CD4-positive, alpha-beta T cell treated with Interleukin-21 for 1 hour (primary cell): Measurements from ENCODE around the gene CACNA1G.
A peak's percentile ranks its signal among the peaks of the same experiment; 100 is the strongest.

ENCODE experiments used
- DNase-seq: peaks from one replicate; pipeline ENCODE4 v3.0.0-alpha.2; 2020

Gene CACNA1G

DNA sequence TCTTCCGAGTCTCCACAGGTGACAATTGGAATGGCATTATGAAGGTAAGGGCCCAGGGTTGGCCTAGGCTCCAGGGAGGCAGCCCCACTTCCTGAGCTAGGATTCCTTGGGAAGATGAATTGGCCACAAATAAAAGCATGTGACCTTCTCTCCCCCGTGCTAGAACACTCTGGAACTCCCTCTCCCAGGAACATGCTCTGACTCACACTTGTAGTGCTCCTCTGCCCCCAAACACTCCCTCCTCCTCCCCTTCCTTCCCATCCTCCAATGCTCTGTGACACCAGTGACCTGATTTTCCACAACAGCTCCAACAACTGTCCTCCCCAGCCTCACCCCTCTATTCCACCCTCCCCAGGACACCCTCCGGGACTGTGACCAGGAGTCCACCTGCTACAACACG is 57.8 kb downstream of the CACNA1G start:
- no peak for DNase-seq

DNA sequence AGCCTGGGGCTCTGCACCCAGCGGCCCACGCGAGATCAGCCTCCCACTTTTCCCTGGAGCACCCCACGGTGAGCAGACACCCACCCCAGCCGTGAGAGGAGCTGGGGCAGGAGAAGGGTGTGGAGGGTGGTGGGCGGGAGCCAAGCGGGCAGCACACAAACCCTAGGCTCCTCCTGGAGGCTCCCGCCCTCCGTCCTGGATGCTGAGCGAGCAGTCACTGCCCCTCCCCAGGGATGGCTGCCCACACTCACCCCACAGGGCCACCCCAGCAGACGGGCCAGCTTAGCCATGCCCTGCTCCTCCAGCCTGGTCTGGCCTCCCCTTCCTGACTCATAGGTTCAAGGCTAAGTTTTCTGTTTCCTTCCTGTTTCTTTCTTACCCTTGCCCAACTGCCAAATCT is 58.4 kb downstream of the CACNA1G start:
- no peak for DNase-seq

DNA sequence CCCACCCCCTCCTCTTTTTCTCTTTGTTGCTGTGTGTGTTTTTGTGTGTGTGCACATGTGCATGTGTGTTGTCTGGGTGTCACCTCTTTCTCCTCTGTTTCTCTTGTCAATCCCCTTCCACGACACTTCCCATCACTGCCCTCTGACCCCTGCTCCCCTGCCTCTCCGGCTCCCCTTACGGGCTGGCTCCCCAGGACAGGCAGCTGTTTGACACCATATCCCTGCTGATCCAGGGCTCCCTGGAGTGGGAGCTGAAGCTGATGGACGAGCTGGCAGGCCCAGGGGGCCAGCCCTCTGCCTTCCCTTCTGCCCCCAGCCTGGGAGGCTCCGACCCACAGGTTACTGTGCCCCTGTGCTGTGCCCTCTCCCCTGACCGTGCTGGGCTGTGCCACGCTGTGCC is 59.0 kb downstream of the CACNA1G start:
- DNase-seq, result no peak

DNA sequence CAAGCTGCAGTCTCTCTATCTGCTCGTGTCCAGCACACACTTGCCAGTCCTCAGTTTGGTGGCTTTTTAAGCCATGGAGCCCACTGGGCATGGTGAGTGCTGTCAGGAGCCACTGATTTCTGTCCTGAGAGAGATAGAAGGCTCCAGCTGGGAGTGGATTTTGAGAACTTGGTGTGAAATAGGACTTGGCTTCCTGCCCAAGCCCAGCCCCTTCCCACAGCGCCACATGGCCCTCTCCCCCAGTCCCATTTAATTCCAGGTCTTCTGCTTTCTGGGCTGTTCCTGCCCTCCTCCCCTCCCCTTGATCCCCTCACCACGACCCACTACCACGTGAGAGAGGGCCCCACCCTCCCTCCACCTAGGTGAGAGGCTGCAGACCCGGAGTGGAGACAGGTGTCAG is 59.7 kb downstream of the CACNA1G start:
- no peak for DNase-seq

DNA sequence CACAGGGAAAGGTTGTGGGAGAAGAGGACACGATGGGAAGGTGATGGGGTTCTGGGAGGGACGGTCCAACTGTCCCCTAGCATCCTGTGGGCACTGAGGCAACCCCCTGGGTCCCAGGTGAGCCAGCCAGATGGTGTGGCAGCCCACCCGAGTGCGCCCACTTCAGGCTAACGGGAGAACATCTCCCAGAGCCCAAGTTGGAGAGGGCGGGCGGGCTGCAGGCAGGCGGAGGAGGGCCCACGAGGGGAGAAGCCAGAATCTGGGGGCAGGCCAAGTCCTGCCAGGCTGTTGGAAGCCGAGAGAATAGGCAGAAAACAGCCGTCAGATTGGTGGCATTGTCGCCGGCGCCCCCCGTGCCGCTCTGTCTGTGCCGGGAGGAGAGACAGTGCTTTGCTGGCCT is 60.3 kb downstream of the CACNA1G start:
- DNase-seq, result no peak

DNA sequence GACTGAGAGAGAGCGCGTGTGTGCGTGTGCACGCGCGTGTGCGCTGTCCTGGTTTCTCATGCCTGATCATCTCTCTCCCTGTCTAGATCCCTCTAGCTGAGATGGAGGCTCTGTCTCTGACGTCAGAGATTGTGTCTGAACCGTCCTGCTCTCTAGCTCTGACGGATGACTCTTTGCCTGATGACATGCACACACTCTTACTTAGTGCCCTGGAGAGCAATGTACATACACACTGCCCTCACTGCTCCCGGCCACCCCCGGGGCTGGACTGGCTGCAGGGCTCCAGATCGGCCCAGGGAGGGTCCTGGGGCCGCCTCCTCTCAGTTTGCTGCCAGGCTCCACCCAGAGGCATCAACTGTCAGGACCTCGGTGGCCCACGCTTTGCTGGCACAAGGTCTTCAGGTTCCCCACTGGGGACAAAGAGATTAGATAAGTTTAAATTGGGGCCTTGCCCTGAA is 61.1 kb downstream of the CACNA1G start:
- no peak for DNase-seq

DNA sequence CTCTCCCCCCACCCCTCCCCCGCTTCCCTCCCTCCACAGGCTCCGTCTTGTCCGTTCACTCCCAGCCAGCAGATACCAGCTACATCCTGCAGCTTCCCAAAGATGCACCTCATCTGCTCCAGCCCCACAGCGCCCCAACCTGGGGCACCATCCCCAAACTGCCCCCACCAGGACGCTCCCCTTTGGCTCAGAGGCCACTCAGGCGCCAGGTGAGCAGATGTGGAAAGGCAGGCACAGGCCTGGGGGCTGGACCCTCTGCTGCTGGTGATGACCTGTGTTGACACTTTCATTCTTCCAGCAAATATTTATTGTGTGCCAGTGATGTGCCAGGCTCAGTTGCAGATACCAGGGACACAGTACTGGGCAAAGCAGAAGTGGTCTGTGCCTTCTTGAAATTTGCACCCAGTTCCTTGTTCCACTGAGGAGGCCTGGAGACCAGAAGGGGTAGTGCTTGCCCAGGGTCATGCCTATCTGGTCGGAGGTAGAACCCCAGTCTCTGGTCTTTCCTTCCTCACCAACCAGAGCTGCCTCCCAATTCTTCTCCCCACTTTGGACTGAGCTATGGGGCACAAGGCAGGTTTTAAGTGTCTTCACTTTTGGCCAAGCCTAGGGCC is 63.9 kb downstream of the CACNA1G start:
- no peak for DNase-seq

DNA sequence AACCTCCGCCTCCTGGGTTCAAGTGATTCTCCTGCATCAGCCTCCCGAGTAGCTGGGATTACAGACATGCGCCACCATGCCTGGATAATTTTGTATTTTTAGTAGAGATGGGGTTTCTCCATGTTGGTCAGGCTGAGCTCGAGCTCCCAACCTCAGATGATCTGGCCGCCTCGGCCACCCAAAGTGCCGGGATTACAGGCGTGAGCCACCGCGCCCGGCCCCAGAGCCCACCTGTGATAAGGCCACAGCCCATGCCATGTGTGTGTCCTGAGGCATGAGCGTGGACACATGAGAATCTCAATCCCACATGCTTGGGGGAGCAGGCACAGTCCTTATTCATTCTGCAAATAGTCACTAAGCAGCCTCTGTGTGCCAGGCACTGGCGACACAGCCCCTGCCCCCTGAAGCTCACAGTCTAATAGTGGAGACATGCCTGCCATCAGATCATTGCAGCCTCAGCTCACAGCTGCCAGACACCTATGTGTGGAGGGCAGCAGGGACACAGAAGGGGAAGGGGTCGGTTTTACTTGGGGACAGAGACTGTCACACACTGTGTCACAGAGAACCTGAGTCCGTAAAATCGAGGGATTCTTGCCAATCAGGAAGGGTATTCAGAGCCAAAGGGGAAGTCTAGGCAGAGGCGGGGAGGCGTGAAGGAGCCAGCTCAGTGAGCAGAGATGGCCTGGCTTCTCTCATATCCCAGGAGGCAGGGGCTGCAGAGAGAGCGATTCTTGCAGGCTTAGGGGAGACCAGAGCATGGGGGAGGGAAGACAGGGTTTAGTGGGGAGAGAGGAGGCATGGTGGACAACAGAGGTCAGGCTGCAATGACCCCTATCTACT is 64.7 kb downstream of the CACNA1G start:
- no peak for DNase-seq

DNA sequence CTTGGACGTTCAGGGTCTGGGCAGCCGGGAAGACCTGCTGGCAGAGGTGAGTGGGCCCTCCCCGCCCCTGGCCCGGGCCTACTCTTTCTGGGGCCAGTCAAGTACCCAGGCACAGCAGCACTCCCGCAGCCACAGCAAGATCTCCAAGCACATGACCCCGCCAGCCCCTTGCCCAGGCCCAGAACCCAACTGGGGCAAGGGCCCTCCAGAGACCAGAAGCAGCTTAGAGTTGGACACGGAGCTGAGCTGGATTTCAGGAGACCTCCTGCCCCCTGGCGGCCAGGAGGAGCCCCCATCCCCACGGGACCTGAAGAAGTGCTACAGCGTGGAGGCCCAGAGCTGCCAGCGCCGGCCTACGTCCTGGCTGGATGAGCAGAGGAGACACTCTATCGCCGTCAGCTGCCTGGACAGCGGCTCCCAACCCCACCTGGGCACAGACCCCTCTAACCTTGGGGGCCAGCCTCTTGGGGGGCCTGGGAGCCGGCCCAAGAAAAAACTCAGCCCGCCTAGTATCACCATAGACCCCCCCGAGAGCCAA is 65.6 kb downstream of the CACNA1G start:
- peak; percentile 58 for DNase-seq

DNA sequence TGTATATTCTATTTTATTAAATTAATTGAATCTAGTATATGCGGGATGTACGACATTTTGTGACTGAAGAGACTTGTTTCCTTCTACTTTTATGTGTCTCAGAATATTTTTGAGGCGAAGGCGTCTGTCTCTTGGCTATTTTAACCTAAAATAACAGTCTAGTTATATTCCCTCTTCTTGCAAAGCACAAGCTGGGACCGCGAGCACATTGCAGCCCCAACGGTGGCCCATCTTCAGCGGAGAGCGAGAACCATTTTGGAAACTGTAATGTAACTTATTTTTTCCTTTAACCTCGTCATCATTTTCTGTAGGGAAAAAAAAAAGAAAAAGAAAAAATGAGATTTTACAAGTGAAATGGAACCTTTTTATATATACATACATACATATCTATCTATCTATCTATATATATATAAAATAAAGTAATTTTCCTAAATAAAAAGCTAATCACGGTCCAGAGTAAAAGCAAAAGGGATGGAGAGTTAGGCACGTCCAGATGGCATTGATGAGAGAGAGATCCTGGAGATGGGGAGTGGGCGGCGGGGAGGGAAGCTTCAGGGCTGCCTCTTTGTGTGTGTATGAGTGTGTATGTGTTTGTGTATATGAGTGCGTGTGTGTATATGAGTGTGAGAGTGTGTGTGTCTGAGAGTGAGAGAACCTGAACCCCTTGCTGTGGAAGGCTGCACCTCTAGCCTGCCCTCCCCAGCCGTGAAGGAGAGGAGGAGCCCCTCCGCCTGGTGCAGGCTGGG is 66.7 kb downstream of the CACNA1G start:
- no peak for DNase-seq

DNA sequence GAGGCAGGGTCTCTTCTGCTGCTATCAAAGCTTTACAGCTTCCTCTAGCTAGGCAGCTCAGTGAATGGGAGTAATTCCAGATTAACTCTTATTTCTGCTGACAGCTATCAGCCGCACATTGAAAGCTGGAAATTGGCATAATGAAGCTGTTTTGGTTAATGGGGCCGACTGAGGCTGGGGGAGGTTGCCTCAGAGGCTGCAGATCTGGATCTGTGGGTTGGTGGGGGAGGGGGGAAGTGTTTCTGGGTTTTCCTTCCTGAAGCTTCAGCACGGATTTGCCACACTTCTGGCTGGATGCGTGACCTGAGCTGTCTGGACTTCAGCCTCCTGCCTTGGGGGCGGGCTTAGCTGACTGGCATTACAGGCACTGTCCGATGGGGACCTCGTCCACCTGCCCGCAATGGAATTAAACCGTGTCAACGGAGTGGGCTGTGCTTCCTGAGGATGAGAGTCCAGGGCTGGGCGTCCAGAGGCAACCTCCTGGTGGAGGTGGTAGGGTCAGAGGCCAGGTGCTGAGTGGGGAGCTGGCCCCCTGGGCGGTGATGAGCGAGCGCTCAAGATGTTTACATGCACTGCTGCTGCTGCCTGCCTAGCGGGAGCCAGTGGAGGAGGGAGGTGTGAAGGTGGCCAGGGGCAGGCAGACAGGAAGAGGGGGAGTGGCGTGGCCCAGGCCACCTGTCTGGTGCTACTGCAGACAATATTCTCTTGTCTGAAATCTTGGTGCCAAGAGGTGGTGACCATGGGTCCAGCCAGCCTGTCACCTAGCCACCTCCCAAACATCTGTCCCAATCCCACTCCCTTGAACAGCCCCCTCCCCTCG is 67.5 kb downstream of the CACNA1G start:
- DNase-seq, result no peak

DNA sequence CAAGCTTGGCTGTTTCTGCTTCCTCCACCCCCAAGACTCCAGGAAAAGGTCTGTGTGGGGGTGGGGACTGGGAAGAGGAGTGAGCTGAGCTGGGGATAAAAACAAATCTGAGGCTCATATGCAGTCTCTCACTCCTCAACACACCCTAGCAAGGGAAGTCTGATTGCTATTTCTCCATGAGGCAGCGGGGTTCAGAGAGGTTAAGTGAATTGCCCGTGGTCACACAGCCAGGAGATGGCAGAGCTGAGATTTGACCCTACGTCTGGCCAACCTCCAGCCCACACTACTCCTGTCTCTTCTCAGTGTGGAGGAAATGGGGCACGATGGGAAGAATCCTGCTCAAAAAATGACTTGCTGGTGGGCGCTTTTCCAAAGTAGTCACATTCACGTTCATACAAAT is 69.4 kb downstream of the CACNA1G start:
- DNase-seq, result no peak

DNA sequence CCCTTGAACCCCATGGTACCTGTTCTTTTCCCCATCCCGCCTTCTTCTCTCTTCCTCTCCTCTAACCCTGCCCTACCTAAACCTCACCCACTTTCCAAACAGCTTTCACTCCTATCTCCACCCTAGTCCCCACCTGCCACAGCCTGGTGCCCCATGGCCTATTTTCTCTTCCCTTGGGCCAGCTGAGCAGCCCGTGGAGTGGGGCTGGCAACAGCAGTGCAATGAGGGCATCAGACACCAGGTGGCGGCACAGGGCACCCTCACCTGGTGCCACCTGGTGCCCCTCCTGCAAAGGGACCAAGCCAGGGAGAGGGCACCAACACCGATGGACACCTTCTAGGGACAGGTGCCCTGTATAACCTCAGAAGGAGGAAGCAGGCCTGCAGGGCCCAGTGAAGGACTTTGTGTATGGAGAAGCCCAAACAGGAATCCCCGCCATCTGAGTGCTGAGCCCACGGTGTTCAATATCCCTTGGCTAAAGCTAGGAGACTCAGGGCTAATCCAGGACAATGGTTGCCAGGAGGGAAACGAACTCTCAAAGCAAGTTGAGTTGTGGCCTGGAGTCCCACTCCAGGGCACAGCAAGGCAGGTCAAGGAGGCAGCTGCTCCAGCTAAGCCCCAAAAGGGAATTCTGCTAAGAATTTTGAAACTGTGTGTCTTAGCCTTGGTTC is 70.1 kb downstream of the CACNA1G start:
- peak; percentile 48 for DNase-seq

DNA sequence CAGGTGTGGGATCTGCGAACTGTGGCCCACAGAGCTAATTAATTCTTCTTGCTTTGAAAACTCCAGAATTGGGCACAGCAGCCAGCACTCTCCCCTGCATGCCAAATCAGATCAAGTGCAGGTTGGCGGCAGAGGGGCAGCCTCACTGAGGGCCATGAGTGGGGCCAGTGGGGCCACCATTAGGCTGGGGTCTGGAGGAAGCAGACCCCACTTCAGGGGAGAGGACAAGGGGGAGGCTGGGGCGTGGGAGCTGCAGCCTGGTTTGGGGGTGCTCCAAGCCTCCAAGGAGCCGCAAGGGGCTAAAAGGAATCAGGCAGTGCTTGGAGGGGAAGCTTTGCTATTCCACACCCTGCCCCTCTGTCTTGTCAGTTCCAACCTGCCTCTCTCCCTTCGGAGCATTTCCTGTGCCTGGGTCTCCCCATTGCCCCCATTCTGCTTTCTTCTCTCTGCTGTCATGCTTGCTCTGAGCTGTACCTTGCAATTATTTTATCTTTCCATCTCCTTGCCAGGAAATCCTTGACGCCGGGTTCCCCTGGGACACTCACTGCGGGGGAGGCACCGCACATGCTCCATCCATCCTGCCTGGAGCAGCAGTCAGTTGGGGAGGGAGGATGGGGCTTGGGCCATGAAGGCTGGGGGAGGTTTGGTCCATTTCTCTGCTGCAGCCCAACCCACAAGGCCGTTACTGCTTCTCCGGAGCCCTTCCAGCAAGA is 70.8 kb downstream of the CACNA1G start:
- DNase-seq, result no peak

DNA sequence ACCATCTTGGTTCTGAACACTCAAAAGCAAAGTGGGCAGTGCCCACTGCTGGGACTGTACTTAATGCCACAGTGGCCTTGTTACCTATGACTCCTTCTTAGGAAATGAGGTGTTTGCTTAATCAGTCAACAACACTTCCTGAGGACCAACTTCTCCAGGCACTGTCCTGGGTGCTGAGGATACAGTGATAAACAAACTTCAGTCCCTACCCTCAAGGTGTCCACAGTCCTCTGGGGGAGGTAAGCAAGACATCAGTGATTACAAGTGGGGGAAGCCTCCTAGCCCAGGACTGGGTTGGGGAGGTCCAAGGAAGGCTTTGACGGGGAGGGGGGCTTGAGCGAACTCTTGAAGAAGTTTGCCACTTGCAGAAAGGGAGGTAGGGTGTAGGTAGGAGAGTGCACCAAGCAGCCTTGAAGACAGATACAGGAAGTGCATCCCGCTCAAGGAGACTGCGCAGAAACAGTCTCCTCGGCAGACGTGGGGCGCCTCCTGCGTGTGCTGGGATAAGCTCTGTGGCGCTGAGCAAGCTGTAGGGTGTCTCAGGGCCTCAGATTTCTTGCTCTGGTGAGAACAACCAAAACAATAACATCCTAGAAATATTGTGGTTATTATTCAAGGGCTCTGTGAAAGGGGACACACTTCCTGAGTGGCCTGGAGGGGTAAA is 71.5 kb downstream of the CACNA1G start:
- no peak for DNase-seq

DNA sequence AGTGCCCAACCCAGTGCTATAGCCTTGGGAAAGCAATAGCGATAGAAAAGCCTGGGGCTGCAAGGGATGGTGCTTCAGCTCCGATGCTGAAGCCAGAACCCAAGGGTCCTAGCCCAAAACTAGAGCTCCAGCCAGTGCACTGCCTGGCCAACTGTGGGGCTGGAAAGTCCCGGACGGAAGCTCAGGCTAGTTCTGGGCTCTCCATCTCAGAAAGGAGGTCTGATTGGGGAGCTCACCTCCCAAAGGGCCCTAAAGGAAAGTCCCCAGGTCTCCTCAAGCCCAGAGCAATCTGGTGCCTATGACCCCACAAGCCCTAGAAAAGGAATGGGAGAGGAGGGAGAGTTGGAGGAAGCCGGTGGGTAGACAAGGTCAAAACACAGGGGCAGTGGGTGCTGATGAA is 72.1 kb downstream of the CACNA1G start:
- DNase-seq, result no peak

DNA sequence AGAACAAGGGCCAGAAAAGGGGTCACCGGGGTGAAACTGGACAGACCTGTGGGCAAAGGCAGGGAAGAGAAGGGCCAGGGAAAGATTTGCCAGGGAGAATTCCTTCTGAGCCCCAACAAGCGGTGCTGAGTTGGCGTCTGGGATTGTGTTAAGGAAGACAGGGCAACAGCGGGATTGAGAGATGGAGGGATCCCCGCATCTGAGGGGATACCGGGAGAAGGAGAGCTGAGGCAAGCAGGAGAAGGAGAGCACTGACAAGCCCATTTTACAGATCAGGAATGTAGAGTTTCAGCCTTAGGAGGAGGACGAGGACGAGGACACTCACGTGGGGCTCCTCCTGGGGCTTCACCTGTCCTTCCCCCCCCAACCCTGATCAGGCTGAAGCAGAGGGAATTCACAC is 73.2 kb downstream of the CACNA1G start:
- DNase-seq, result no peak

DNA sequence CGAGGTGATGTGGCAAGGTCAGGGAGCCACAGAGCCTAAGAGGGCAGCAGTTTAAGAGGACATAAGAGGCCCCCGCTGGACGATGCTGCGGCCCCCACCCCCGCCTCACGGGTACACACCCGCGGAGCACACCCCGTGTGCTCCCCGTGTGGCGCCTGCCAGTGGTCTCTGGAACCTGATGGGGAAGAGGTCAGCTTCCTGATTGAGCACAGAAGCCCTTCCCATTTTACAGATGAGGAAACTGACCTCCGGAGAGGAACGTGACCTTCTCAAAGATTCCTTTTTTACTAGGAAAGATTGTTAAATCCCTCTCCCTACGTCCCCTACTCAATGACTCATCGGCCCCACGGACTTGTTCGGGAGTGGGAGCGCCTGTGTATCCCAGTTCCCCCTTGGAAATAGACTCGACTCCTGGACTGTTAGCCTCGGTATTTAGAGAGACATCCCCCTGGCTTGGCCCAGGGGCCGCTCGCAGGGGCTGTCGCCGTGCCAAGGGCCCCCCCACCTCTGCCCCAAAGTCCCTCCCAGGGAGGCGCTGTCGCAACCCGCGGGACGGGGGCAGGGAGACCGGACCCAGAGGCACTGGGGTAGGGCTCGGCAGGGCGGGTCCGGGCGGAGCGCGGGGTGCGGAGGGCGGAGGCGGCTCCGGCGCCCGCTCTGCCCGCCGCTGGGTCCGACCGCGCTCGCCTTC is 73.9 kb downstream of the CACNA1G start, which contains the start of gene ABCC3:
Gene ABCC3 (plus strand): TSS at position 658 of the 691 bp plus-strand sequence. CDS start 56 bp downstream, outside the sequence.
- no peak for DNase-seq

DNA sequence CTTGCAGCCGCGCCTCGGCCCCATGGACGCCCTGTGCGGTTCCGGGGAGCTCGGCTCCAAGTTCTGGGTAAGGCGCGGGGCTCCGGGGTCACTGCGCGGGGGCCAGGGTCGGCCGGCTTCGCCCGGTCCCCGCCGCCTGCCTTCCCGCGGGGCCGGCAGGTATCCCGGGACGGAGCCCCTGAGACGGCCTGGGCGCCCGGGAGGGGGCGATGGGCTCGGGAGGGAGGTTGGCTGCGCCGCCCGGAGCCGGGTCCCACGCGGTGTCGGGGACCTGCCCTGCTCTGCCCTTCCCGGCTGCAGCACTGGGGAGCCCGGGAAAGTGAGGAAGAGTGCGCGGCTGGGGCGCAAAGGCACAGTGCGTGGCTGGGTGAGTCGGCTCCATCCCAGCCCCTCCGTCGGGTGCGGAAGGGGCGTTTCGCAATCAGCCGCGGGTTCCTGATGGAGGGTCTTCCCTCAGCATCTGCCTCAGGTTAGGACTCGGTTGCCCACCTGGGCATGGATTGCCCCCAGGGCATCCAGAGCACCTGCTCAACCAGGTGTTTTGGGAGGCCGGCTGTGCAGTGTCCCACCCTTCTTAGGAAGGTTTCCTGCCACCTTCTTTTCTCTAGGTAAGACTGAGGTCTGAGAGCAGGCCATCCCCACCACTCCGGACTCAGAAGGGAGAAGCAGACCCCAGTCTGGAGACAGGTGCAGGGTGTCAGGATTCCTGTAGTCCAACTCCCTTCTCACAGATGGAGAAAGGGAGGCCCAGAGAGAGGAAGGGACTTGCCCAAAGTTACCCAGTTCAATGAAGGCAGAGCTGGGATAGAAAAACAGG is 74.6 kb downstream of the CACNA1G start:
- DNase-seq, result no peak
